Gastroesophageal sphincter (tissue), 4 donors: ENCODE results near the gene TRIM22. TPM values are rescaled to one million over a fixed set of nuclear protein-coding genes. Genes with fewer than 3 reads are reported as not detected.

Source experiments
- ATAC-seq: fragments of 150-250 bp; one replicate; pipeline ENCODE4 v1.9.1; 2016; ENCODE audit warnings: mild to moderate bottlenecking, moderate library complexity
- H3K27ac ChIP-seq, 4 donors: fragments of 200-600 bp; sonication (generic) in 3 of 4; 1 replicate in 3 of 4; 2 replicates in 1 of 4; pipeline ENCODE4 v1.5.1; 2016 to 2019
- H3K27me3 ChIP-seq: fragments of 200-600 bp; sonication (generic); one replicate; pipeline ENCODE4 v1.5.1; 2019
- H3K36me3 ChIP-seq, 2 donors: fragments of 200-600 bp; sonication (generic); one replicate each; pipeline ENCODE4 v1.5.1; 2019; ENCODE audit warnings: control low read depth in 1 of 2
- H3K4me1 ChIP-seq, 3 donors: fragments of 200-600 bp; sonication (generic); 1 replicate in 2 of 3; 2 replicates in 1 of 3; pipeline ENCODE4 v1.5.1; 2016 to 2019; ENCODE audit warnings: control low read depth in 2 of 3
- H3K4me3 ChIP-seq, 2 donors: fragments of 200-600 bp; sonication (generic); one replicate each; pipeline ENCODE4 v1.5.1; 2019; ENCODE audit warnings: mild to moderate bottlenecking in 1 of 2, moderate library complexity in 1 of 2
- H3K9me3 ChIP-seq, 3 donors: fragments of 200-600 bp; sonication (generic); one replicate each; pipeline ENCODE4 v1.5.1; 2017 to 2019; ENCODE audit warnings: control low read depth in 2 of 3
- CTCF ChIP-seq, 4 experiments: fragments of 200-600 bp in 2 of 4; fragments of 450-650 bp in 2 of 4; sonication (generic) in 1 of 4; IDR thresholded peaks; one replicate each; pipeline ENCODE4 v1.5.1; 2017 to 2019; ENCODE audit warnings: antibody characterized with exemption in 4 of 4, mild to moderate bottlenecking in 2 of 4, moderate library complexity in 2 of 4
- EP300 ChIP-seq: sonication (generic); formaldehyde crosslinking; IDR thresholded peaks from one replicate; pipeline ENCODE4 v1.6.1; 2017; ENCODE audit warnings: antibody characterized with exemption, mild to moderate bottlenecking
- POLR2A ChIP-seq, 2 donors: fragments of 450-650 bp; IDR thresholded peaks; one replicate each; pipeline ENCODE4 v1.6.1; 2017; ENCODE audit warnings: antibody characterized with exemption in 2 of 2, mild to moderate bottlenecking in 2 of 2, moderate library complexity in 1 of 2
- POLR2AphosphoS5 ChIP-seq: sonication (generic); formaldehyde crosslinking; IDR thresholded peaks from one replicate; pipeline ENCODE4 v1.6.1; 2017; ENCODE audit warnings: antibody characterized with exemption
- WGBS, 2 donors: methylation state at CpG; one replicate each; pipeline ENCODE4 v1.1.5; 2018; ENCODE audit warnings: low coverage in 1 of 2; 5-methylcytosine and 5-hydroxymethylcytosine counted together
- total RNA-seq, 4 donors: library from RNA; depleted of rRNA; stranded (reverse); fragments of >200 nt; gene quantifications; one replicate each; pipeline ENCODE4 v1.1.0, GENCODE V29; 2016

TRIM22 gene
- total RNA-seq, 4 donors from 2014 or later: 31.6 to 50.4 (median 32.1) TPM

GRCh38 chr11:5658318-5658717, 31.3 kb upstream of the TRIM22 start:
- no peak for ATAC-seq

DNA sequence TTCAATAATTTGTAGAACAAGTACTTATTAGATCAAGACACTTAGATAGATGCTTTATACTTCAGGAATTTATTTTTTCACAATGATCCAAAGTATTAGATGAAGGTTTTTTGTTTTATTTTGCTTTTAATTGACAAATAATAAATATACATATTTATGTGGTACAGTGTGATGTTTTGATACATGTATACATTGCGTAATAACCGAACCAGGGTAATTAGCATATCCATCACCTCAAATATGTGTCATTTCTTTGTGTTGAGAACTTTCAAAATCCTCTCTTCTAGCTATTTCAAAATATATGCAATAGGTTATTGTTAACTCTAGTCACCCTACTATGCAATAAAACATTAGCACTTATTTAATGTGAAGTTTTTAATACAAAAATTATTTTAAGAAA, 26.1 kb upstream of the TRIM22 start:
- 88 to 94% methylated on average over 2 of the region's 2 CpGs for WGBS, 2 donors
- no peaks in the 10 kb centered on the region for H3K27me3 ChIP-seq
- no peaks in the 10 kb centered on the region for H3K4me1 ChIP-seq
- TF ChIP-seq POLR2AphosphoS5 (no peak), POLR2A (IDR thresholded peaks at IDR 0.05) (no peak), CTCF (IDR thresholded peaks at IDR 0.05) (no peak), EP300 (no peak)
- H3K9me3 ChIP-seq: no peaks in the 10 kb centered on the region
- ATAC-seq: no peak
- no peak overlapping the region for H3K4me3 ChIP-seq
- peaks cover 0 to 71% of the 10 kb centered on the region in 2 donors for H3K36me3 ChIP-seq
- H3K27ac ChIP-seq: no peak overlapping the region

More at GRCh38 chr11:5658318-5658717, 31.3 kb upstream of the TRIM22 start:
- TF ChIP-seq POLR2A (IDR thresholded peaks at IDR 0.05): no peak
- Histone ChIP-seq H3K9me3 (no peaks in the 10 kb centered on the region), H3K4me1 (no peaks in the 10 kb centered on the region), H3K4me3 (no peak overlapping the region), H3K27ac (no peak overlapping the region), H3K36me3 (peaks cover 0 to 20% of the 10 kb centered on the region in 2 donors), H3K27me3 (no peaks in the 10 kb centered on the region)
- 80 to 92% methylated on average over 4 to 5 of the region's 5 CpGs for WGBS, 2 donors

GRCh38 chr11:5665051-5665570, 24.5 kb upstream of the TRIM22 start:
- H3K36me3 ChIP-seq: peaks cover 3 to 86% of the 10 kb centered on the region in 2 donors
- H3K4me1 ChIP-seq: no peaks in the 10 kb centered on the region
- H3K27me3 ChIP-seq: no peaks in the 10 kb centered on the region
- H3K9me3 ChIP-seq: no peaks in the 10 kb centered on the region
- H3K27ac ChIP-seq: no peak overlapping the region
- TF ChIP-seq EP300 (no peak), POLR2AphosphoS5 (no peak), POLR2A (IDR thresholded peaks at IDR 0.05) (no peak), CTCF (IDR thresholded peaks at IDR 0.05) (no peak)
- no peak for ATAC-seq
- H3K4me3 ChIP-seq: no peak overlapping the region
- WGBS, 2 donors: 82 to 83% methylated on average over 3 to 4 of the region's 4 CpGs

- no peak overlapping the region for H3K27ac ChIP-seq
- H3K9me3 ChIP-seq: no peaks in the 10 kb centered on the region
- WGBS, 2 donors: 80% methylated on average over 1 to 5 of the region's 5 CpGs
- no peak overlapping the region for H3K4me3 ChIP-seq
- H3K4me1 ChIP-seq: no peaks in the 10 kb centered on the region
- H3K27me3 ChIP-seq: no peaks in the 10 kb centered on the region
- peaks cover 3 to 94% of the 10 kb centered on the region in 2 donors for H3K36me3 ChIP-seq
- TF ChIP-seq EP300 (no peak), POLR2AphosphoS5 (no peak), CTCF (IDR thresholded peaks at IDR 0.05) (no peak), POLR2A (IDR thresholded peaks at IDR 0.05) (no peak)
- ATAC-seq: no peak
These were observed 23.7 kb upstream of the TRIM22 start for GRCh38 chr11:5665746-5666401.

GRCh38 chr11:5666402-5666793, 23.2 kb upstream of the TRIM22 start:
- H3K4me3 ChIP-seq: no peak overlapping the region
- H3K9me3 ChIP-seq: no peaks in the 10 kb centered on the region
- TF ChIP-seq EP300 (no peak), CTCF (IDR thresholded peaks at IDR 0.05) (no peak), POLR2AphosphoS5 (no peak), POLR2A (IDR thresholded peaks at IDR 0.05) (no peak)
- WGBS, 2 donors: 43 to 85% methylated on average over 3 to 6 of the region's 6 CpGs
- H3K27me3 ChIP-seq: no peaks in the 10 kb centered on the region
- no peaks in the 10 kb centered on the region for H3K4me1 ChIP-seq
- peaks cover 3 to 96% of the 10 kb centered on the region in 2 donors for H3K36me3 ChIP-seq
- H3K27ac ChIP-seq: no peak overlapping the region
- no peak for ATAC-seq
